Pancreas (tissue), 10 donors: ENCODE data around the gene LLGL2. TPM values are rescaled to one million over a fixed set of nuclear protein-coding genes. Genes with fewer than 3 reads are reported as not detected.

ENCODE experiments used
- ATAC-seq, 4 donors: fragments of 200-7000 bp; cut with Tn5 transposase; one replicate each; pipeline versions ENCODE4 v1.8.0 to v1.9.1; 2020; ENCODE audit warnings: mild to moderate bottlenecking in 4 of 4, moderate library complexity in 4 of 4
- DNase-seq, 6 donors: peaks; one replicate each; pipeline ENCODE4 v3.0.0-alpha.2; 2020
- FAIRE-seq: peaks from 2 replicates; lab custom pipeline; 2012; peaks lifted over from hg19 to GRCh38; lab: Jason Lieb, UNC
- H3K27ac ChIP-seq, 4 donors: fragments of 200-600 bp; sonication (generic); 1 replicate in 3 of 4; 2 replicates in 1 of 4; pipeline versions ENCODE4 v1.5.0 to v1.8.0; 2020
- H3K27me3 ChIP-seq, 4 donors: fragments of 200-600 bp; one replicate each; pipeline ENCODE4 v1.8.0; 2021
- H3K36me3 ChIP-seq, 3 donors: fragments of 200-600 bp; sonication (generic) in 1 of 3; one replicate each; pipeline versions ENCODE4 v1.5.0 to v1.8.0; 2020 to 2021
- H3K4me1 ChIP-seq, 3 donors: fragments of 200-600 bp; one replicate each; pipeline ENCODE4 v1.8.0; 2021
- H3K4me3 ChIP-seq, 4 donors: fragments of 200-600 bp; sonication (generic) in 2 of 4; one replicate each; pipeline versions ENCODE4 v1.5.0 to v1.8.0; 2020 to 2021
- H3K9me3 ChIP-seq, 4 donors: fragments of 200-600 bp; one replicate each; pipeline ENCODE4 v1.8.0; 2021
- WGBS, 2 donors: extraction: QIAGEN DNeasy Blood & Tissue Kit; methylation state at CpG; one replicate each; pipeline ENCODE4 v1.1.7; 2013; 5-methylcytosine and 5-hydroxymethylcytosine counted together
- intact Hi-C, 3 donors: fragments of 100-400 bp; cut with DNase I; formaldehyde crosslinking; loops; one replicate each; pipeline versions ENCODE4 v1.11.1 to v1.14.2; 2022
- polyA plus RNA-seq, 2 donors: library from polyadenylated mRNA; stranded (reverse); fragments of 200-250 nt; gene quantifications; one replicate each; pipeline ENCODE4 v1.2.3, GENCODE V29; 2013
- total RNA-seq, 6 donors: library from RNA; stranded (reverse); fragmentation: NEBNext Ultra II Directional in 4 of 6; extraction: Animal tissue kit (Norgen Biotek cat#: 25700) in 4 of 6; gene quantifications; one replicate each; pipeline versions ENCODE4 v1.2.1 to v1.2.4, GENCODE V29; 2021 to 2023
- TF ChIP-seq, protein P1 (sequence below), 4 donors: fragments of 200-600 bp; sonication (generic) in 3 of 4; IDR thresholded peaks; one replicate each; pipeline versions ENCODE4 v1.5.0 to v1.8.0; 2021; ENCODE audit warnings: antibody characterized with exemption in 4 of 4
- donor health status: healthy with polysubstance abuse.
- donor health status: DM: no; HTN: no; CAD: no; lungs with moderate emphysema.
- donor health status: DM: no; HTN: no; CAD: no.
- donor health status: control.
- donor health status: control.
- donor health status: Bipolar disorder and iron deficiency.
- donor health status: DM: yes; HTN: yes; CAD: no.
- donor health status: DM: no; HTN: no; CAD: no.
- donor health status: DM: no; HTN: no; CAD: no.
- donor health status: DM: yes; HTN: yes; CAD: no.

LLGL2 gene
- total and polyA plus RNA-seq, 8 donors = 87.8 to 296 (median 112) TPM

DNA sequence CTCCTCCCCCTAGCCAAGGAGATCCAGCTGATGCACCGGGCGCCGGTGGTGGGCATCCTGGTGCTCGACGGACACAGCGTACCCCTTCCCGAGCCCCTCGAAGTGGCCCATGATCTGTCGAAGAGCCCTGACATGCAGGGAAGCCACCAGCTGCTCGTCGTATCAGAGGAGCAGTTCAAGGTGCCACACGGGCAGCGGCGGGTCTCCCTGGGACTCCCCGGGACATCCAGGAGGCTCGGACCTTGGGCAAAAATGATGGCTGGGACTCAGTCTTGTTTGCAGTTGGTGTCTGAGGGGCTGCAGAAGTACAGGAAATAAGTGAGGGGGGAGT lies 46.4 kb downstream of the LLGL2 start:
- DNase-seq (no peak), FAIRE-seq (no peak)

DNA sequence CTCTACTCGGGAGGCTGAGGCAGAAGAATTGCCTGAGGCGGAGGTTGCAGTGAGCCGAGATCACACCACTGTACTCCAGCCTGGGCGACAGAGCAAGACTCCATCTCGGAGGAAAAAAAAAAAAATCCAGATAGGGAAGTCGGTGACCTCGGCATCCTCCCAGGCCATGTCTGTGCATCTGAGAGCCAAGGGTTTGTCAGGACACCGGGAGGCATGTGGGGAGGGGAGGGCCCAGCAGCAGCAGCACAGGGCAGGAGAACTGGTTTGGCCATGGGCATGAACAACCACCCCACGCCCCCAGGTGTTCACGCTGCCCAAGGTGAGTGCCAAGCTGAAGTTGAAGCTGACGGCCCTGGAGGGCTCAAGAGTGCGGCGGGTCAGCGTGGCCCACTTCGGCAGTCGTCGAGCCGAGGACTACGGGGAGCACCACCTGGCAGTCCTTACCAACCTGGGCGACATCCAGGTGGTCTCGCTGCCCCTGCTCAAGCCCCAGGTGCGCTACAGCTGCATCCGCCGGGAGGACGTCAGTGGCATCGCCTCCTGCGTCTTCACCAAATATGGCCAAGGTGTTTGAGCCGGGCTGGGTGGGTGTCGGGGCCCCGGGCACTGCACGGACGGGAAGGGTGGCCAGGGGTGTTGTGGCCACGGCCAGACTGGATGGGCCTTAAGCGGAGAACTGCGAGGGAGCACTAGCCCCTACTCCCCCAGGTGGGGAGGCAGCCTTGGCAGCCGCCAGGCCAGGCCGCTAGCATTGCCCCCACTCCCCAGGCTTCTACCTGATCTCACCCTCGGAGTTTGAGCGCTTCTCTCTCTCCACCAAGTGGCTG lies 47.4 kb downstream of the LLGL2 start:
- H3K27ac ChIP-seq = no peak overlapping the region
- H3K36me3 ChIP-seq = peaks cover 0 to 49% (median 29%) of the 10 kb centered on the region in 3 donors
- H3K4me3 ChIP-seq = no peak overlapping the region
- no peak for DNase-seq
- intact Hi-C loops = no loop called here
- no peak for FAIRE-seq
- no peaks in the 10 kb centered on the region for H3K27me3 ChIP-seq
- ATAC-seq = no peak
- no peaks in the 10 kb centered on the region for H3K9me3 ChIP-seq
- 92 to 93% methylated on average over 39 of the region's 39 CpGs for WGBS, 2 donors
- TF ChIP-seq, protein P1, sequence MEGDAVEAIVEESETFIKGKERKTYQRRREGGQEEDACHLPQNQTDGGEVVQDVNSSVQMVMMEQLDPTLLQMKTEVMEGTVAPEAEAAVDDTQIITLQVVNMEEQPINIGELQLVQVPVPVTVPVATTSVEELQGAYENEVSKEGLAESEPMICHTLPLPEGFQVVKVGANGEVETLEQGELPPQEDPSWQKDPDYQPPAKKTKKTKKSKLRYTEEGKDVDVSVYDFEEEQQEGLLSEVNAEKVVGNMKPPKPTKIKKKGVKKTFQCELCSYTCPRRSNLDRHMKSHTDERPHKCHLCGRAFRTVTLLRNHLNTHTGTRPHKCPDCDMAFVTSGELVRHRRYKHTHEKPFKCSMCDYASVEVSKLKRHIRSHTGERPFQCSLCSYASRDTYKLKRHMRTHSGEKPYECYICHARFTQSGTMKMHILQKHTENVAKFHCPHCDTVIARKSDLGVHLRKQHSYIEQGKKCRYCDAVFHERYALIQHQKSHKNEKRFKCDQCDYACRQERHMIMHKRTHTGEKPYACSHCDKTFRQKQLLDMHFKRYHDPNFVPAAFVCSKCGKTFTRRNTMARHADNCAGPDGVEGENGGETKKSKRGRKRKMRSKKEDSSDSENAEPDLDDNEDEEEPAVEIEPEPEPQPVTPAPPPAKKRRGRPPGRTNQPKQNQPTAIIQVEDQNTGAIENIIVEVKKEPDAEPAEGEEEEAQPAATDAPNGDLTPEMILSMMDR (IDR thresholded peaks at IDR 0.05) = no peak
- H3K4me1 ChIP-seq = no peaks in the 10 kb centered on the region

More for the DNA sequence above, 46.4 kb downstream of the LLGL2 start:
- WGBS, 2 donors = 93 to 96% methylated on average over 16 of the region's 16 CpGs
- Histone ChIP-seq H3K9me3 (no peaks in the 10 kb centered on the region), H3K27ac (no peak overlapping the region), H3K27me3 (no peaks in the 10 kb centered on the region), H3K36me3 (peaks cover 0 to 54% (median 29%) of the 10 kb centered on the region in 3 donors), H3K4me3 (no peak overlapping the region), H3K4me1 (no peaks in the 10 kb centered on the region)
- TF ChIP-seq, protein P1 (IDR thresholded peaks at IDR 0.05) = no peak
- intact Hi-C loops = no loop called here
- no peak for ATAC-seq

DNA sequence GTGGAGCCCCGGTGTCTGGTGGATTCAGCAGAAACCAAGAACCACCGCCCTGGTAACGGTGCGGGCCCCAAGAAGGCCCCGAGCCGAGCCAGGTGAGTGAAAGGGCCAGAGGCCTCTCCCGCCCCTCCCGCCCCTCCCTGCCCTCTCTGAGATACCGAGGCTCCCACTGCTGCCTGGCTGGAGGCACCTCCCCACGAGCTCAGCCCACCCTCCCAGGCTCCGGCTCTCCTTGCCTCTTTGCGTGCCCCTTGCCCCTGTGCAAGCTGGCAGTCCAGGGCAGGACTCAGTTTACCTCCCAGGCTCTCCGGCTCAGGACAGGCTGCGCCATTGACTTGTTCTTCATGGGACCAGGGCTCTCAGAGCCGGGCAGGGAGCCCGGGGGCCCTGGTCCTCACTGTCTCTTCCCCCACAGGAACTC lies 48.1 kb downstream of the LLGL2 start:
- intact Hi-C loops = no loop called here
- H3K9me3 ChIP-seq = no peaks in the 10 kb centered on the region
- peaks cover 0 to 2% (median 1%) of the 10 kb centered on the region in 3 donors for H3K4me1 ChIP-seq
- no peak for ATAC-seq
- no peak for FAIRE-seq
- no peak overlapping the region for H3K27ac ChIP-seq
- H3K27me3 ChIP-seq = no peaks in the 10 kb centered on the region
- 95 to 97% methylated on average over 11 to 16 of the region's 16 CpGs for WGBS, 2 donors
- no peak for DNase-seq
- no peak overlapping the region for H3K4me3 ChIP-seq
- peaks cover 0 to 43% (median 26%) of the 10 kb centered on the region in 3 donors for H3K36me3 ChIP-seq
- TF ChIP-seq, protein P1 (IDR thresholded peaks at IDR 0.05) = no peak

GRCh38 chr17:75573994-75574393 lies 48.5 kb downstream of the LLGL2 start:
- Histone ChIP-seq H3K4me3 (no peak overlapping the region), H3K4me1 (peaks cover 4 to 6% (median 6%) of the 10 kb centered on the region in 3 donors), H3K27me3 (no peaks in the 10 kb centered on the region), H3K9me3 (no peaks in the 10 kb centered on the region), H3K27ac (no peak overlapping the region), H3K36me3 (peaks cover 0 to 38% (median 22%) of the 10 kb centered on the region in 3 donors)
- no peak for FAIRE-seq
- no peak for ATAC-seq
- TF ChIP-seq, protein P1 (IDR thresholded peaks at IDR 0.05) = no peak
- intact Hi-C loops = no loop called here
- DNase-seq = no peak
- 95 to 98% methylated on average over 13 of the region's 13 CpGs for WGBS, 2 donors
